Ascending aorta (tissue), 2 donors: ENCODE results near the gene ZNF680. TPM values are rescaled to one million over a fixed set of nuclear protein-coding genes. Genes with fewer than 3 reads are reported as not detected.

Experiments
- DNase-seq, 2 donors: peaks; one replicate each; pipeline ENCODE4 v3.0.0-alpha.2; 2019; ENCODE audit warnings: low spot score in 2 of 2
- H3K27ac ChIP-seq, 2 donors: fragments of 200-600 bp; sonication (generic); one replicate each; pipeline ENCODE4 v1.5.1; 2016 to 2017; ENCODE audit warnings: mild to moderate bottlenecking in 1 of 2
- H3K27me3 ChIP-seq: fragments of 200-600 bp; sonication (generic); one replicate; pipeline ENCODE4 v1.5.1; 2017
- H3K36me3 ChIP-seq, 2 donors: fragments of 200-600 bp; sonication (generic); one replicate each; pipeline ENCODE4 v1.5.1; 2016
- H3K4me1 ChIP-seq, 2 donors: fragments of 200-600 bp; sonication (generic); one replicate each; pipeline ENCODE4 v1.5.1; 2016 to 2017; ENCODE audit warnings: mild to moderate bottlenecking in 1 of 2
- H3K4me3 ChIP-seq, 2 donors: fragments of 200-600 bp; sonication (generic); one replicate each; pipeline ENCODE4 v1.5.1; 2016 to 2017; ENCODE audit warnings: mild to moderate bottlenecking in 1 of 2
- H3K9me3 ChIP-seq, 2 donors: fragments of 200-600 bp; sonication (generic); one replicate each; pipeline ENCODE4 v1.5.1; 2016
- intact Hi-C: fragments of 100-400 bp; cut with DNase I; formaldehyde crosslinking; loops from one replicate; pipeline ENCODE4 v1.15.1; 2023
- total RNA-seq: library from RNA; depleted of rRNA; stranded (reverse); fragments of >200 nt; gene quantifications from one replicate; pipeline ENCODE4 v1.1.0, GENCODE V29; 2016
- TF ChIP-seq, protein P1 (sequence below), 3 experiments: fragments of 200-600 bp in 2 of 3; fragments of 450-650 bp in 1 of 3; sonication (generic) in 2 of 3; IDR thresholded peaks; one replicate each; pipeline ENCODE4 v1.5.1; 2016 to 2019; ENCODE audit warnings: antibody characterized with exemption in 3 of 3, mild to moderate bottlenecking in 1 of 3, moderate library complexity in 1 of 3

The ZNF680 gene
- total RNA-seq, 1 donor from 2014 or later = 11.0 TPM

DNA sequence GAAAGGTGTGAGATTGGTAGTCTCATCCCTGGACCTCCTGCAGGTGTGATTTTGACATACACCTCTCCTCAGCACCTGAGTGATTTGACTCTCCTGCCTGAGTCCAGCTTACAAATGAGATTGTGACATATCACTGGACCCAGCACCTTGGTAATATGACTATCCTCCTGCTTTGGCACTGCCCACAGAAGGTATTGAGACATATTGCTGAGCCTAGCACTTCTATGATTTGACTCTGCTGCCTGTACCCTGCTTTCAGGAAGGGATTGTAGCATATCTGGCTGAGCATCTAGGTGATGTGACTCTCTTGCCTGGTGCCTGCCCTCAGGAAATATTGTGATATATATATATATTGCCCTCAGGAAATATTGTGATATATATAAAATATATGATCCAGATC is 43.5 kb upstream of the ZNF680 start:
- no peak for DNase-seq

DNA sequence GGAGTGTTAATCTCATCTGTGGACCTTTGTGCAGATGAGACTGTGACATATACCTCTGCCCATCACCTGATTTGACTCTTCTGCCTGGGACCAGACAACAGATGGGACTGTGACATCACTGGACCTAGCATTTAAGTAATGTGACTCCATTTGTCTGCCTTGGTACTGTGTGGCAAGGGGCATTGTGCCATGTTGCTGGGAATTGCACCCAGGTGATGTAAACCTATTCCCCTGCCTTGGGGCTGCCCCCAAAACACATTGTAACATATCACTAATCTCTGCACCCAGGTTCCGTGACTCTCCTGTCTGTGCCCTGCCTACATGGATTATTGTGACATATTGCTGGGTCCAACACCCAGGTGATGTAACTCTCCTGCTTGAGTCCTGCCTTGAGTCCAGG is 40.4 kb upstream of the ZNF680 start:
- TF ChIP-seq, protein P1, sequence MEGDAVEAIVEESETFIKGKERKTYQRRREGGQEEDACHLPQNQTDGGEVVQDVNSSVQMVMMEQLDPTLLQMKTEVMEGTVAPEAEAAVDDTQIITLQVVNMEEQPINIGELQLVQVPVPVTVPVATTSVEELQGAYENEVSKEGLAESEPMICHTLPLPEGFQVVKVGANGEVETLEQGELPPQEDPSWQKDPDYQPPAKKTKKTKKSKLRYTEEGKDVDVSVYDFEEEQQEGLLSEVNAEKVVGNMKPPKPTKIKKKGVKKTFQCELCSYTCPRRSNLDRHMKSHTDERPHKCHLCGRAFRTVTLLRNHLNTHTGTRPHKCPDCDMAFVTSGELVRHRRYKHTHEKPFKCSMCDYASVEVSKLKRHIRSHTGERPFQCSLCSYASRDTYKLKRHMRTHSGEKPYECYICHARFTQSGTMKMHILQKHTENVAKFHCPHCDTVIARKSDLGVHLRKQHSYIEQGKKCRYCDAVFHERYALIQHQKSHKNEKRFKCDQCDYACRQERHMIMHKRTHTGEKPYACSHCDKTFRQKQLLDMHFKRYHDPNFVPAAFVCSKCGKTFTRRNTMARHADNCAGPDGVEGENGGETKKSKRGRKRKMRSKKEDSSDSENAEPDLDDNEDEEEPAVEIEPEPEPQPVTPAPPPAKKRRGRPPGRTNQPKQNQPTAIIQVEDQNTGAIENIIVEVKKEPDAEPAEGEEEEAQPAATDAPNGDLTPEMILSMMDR (IDR thresholded peaks at IDR 0.05) = no peak
- no peak for DNase-seq
- Histone ChIP-seq H3K27me3 (no peaks in the 10 kb centered on the region), H3K36me3 (no peaks in the 10 kb centered on the region), H3K4me1 (no peaks in the 10 kb centered on the region), H3K27ac (no peak overlapping the region), H3K9me3 (no peaks in the 10 kb centered on the region), H3K4me3 (no peak overlapping the region)
- intact Hi-C loops = no loop called here

More for the DNA sequence above, 43.5 kb upstream of the ZNF680 start:
- TF ChIP-seq, protein P1 (IDR thresholded peaks at IDR 0.05) = no peak
- no peak overlapping the region for H3K27ac ChIP-seq
- no peaks in the 10 kb centered on the region for H3K27me3 ChIP-seq
- intact Hi-C loops = no loop called here
- no peaks in the 10 kb centered on the region for H3K9me3 ChIP-seq
- no peaks in the 10 kb centered on the region for H3K36me3 ChIP-seq
- no peak overlapping the region for H3K4me3 ChIP-seq
- H3K4me1 ChIP-seq = no peaks in the 10 kb centered on the region

DNA sequence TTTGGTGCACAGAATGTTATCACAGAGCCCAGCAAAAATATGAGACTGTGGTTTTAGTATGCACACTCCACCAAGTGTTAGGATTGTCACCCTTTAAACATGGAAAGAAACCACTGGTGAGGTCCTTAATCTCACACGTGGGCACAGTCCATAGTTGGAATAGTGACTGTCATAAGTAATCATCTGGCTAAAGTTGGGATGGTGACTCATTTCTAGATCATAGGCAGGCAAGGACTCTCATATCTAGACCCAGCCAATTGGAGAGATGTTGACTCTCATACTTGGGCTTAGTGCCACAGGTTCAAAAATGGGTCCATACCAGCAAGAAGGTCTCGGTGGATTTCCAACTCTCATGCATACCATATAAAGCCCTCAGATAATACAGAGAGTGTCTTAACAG is 39.6 kb upstream of the ZNF680 start:
- Histone ChIP-seq H3K4me3 (no peak overlapping the region), H3K27ac (no peak overlapping the region), H3K9me3 (no peaks in the 10 kb centered on the region), H3K27me3 (no peaks in the 10 kb centered on the region), H3K36me3 (no peaks in the 10 kb centered on the region), H3K4me1 (no peaks in the 10 kb centered on the region)
- no peak for DNase-seq
- intact Hi-C loops = no loop called here
- TF ChIP-seq, protein P1 (IDR thresholded peaks at IDR 0.05) = no peak

DNA sequence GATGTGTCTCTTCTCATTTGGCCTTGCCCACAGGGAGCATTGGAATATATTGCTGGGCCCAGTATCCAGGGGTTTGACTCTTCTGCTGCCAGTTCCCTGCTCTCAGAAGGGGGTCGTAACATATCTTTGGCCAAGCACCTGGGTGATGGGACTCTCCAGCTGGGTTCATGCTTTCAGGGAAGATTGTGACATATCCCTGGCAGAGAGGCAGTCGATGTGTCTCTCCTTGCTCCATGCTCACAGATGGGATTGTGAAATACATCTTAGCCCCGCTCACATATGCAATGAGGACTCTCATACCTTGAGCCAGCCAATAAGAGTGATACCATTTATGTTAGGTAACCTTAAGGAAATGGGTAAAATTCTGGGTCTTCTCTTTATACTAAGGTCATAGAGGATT is 39.2 kb upstream of the ZNF680 start:
- no peak for DNase-seq
- H3K4me3 ChIP-seq = no peak overlapping the region
- H3K4me1 ChIP-seq = no peaks in the 10 kb centered on the region
- intact Hi-C loops = no loop called here
- TF ChIP-seq, protein P1 (IDR thresholded peaks at IDR 0.05) = no peak
- H3K27me3 ChIP-seq = no peaks in the 10 kb centered on the region
- no peaks in the 10 kb centered on the region for H3K36me3 ChIP-seq
- no peaks in the 10 kb centered on the region for H3K9me3 ChIP-seq
- H3K27ac ChIP-seq = no peak overlapping the region

DNA sequence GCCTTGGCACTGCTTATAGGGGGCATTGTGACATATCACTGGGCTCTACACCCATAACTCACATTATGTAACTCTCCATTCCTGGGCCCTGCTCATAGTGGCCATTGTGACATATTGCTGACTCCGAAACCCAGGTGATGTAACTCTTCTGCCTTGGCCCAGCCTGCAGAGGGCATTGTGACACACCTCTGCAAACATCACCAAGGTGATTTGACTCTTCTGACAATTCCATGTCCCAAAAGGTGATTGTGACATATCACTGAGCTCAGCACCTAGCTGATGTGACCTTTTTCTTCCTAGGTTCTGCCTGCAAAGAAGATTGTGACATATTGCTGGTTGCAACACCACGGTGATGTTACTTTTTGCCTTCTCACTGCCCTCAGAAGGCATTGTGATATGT is 36.5 kb upstream of the ZNF680 start:
- no peaks in the 10 kb centered on the region for H3K4me1 ChIP-seq
- DNase-seq = no peak
- H3K27ac ChIP-seq = no peak overlapping the region
- no peak overlapping the region for H3K4me3 ChIP-seq
- intact Hi-C loops = no loop called here
- TF ChIP-seq, protein P1 (IDR thresholded peaks at IDR 0.05) = no peak
- H3K27me3 ChIP-seq = no peaks in the 10 kb centered on the region
- H3K9me3 ChIP-seq = no peaks in the 10 kb centered on the region
- no peaks in the 10 kb centered on the region for H3K36me3 ChIP-seq

DNA sequence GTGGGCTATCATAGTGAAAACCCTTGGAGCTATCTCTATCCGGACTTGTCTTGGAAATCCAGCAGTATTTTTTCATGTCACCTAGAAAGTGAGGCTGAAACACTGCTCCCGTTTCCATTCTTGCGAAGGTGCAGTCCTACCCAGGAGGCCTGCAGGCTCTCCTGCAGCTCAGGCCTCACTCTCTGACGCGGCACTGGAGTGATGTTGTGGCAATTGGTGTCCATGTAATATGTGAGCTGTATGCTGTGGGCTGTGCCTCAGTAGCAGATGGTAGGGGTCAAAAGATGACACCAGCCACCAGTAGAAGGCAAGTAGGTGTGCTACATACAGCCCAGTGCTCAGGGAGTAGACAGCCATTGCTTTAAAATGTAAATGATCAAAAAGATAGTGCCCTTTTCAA is 28.1 kb upstream of the ZNF680 start:
- intact Hi-C loops = no loop called here
- TF ChIP-seq, protein P1 (IDR thresholded peaks at IDR 0.05) = no peak
- Histone ChIP-seq H3K27ac (no peak overlapping the region), H3K9me3 (peaks cover 0 to 8% of the 10 kb centered on the region in 2 donors), H3K36me3 (no peaks in the 10 kb centered on the region), H3K27me3 (no peaks in the 10 kb centered on the region), H3K4me1 (no peaks in the 10 kb centered on the region), H3K4me3 (no peak overlapping the region)
- no peak for DNase-seq
